ENCODE measurements around the gene AMOTL1.

DNA sequence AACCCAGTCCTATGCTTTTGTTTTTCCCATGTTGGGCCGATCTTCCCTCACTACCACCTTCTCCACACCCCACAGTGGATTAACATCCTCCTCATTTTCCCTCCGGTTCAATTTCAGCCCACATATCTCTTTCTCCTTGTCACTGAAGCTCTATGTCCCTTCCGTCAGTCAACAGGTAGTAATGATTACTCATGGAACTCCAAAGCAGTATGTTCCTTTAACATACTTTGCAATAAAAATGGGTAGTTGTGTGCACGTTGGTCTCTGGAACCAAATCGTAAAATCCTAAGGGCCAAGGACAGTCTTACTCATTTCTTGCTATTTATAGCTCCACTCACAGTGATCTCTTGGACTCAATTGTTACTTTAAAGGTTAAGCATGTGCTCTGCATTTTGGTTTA is 20.2 kb downstream of the AMOTL1 start:
- TF ChIP-seq, protein P1, sequence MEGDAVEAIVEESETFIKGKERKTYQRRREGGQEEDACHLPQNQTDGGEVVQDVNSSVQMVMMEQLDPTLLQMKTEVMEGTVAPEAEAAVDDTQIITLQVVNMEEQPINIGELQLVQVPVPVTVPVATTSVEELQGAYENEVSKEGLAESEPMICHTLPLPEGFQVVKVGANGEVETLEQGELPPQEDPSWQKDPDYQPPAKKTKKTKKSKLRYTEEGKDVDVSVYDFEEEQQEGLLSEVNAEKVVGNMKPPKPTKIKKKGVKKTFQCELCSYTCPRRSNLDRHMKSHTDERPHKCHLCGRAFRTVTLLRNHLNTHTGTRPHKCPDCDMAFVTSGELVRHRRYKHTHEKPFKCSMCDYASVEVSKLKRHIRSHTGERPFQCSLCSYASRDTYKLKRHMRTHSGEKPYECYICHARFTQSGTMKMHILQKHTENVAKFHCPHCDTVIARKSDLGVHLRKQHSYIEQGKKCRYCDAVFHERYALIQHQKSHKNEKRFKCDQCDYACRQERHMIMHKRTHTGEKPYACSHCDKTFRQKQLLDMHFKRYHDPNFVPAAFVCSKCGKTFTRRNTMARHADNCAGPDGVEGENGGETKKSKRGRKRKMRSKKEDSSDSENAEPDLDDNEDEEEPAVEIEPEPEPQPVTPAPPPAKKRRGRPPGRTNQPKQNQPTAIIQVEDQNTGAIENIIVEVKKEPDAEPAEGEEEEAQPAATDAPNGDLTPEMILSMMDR (IDR thresholded peaks at IDR 0.05; ENCODE audit: poor library complexity, severe bottlenecking): no peak
- TF ChIP-seq EZH2 (IDR thresholded peaks at IDR 0.05; ENCODE audit: borderline replicate concordance, insufficient read depth, low read length, poor library complexity, severe bottlenecking) (no peak), POLR2AphosphoS5 (IDR thresholded peaks at IDR 0.05) (no peak), TAF1 (IDR thresholded peaks at IDR 0.05; ENCODE audit: low read depth) (no peak), SMC3 (conservative IDR thresholded peaks at IDR 0.05; ENCODE audit: poor library complexity) (no peak)
